HG02981 (cell line): ENCODE measurements around the gene ENKD1.

Experiments used
- ATAC-seq: cut with Tn5 transposase; IDR thresholded peaks from one replicate; pipeline ENCODE4 v1.9.1; 2021; ENCODE audit warnings: mild to moderate bottlenecking, moderate library complexity; ENCODE audit not compliant: unreplicated experiment

The ENKD1 gene

GRCh38 chr16:67651847-67652246 is 14.7 kb downstream of the ENKD1 start:
- ATAC-seq, result no peak

DNA sequence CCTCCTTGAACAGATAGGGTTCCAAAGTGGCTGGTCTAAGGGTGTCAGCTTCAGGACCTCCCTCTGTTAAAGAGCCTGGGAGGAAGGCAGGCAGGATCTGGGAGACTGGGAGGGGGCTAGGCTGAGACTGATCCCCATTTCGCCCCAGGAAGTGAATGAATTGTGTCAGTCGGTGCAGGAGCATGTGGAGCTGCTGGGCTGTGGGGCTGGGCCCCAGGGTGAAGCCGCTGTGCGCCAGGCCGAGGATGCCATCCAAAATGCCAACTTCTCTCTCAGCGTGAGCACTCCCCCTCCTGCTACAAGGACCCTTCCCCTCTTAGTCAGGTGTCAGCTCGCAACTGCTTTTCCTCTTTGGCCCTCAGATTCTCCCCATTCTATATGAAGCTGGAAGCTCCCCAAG is 15.5 kb downstream of the ENKD1 start:
- no peak for ATAC-seq

- no peak for ATAC-seq
Measured at GRCh38 chr16:67650023-67650422, 16.5 kb downstream of the ENKD1 start.

DNA sequence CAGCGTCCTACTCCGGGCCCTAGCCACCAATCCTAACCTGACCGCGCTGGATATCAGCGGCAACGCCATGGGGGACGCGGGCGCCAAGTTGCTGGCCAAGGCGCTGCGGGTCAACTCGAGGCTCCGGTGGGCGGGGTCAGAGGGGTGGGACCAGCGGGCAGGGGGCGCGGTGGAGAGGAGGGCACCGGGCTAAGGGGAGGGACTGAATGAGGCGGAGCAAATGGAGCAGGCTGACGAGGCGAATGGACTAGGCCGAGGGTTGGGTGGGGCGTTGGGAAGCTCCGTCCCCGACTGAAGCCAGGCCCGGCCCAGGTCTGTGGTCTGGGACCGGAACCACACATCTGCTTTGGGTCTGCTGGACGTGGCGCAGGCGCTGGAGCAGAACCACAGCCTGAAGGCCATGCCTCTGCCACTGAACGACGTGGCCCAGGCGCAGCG is 17.0 kb downstream of the ENKD1 start:
- no peak for ATAC-seq

DNA sequence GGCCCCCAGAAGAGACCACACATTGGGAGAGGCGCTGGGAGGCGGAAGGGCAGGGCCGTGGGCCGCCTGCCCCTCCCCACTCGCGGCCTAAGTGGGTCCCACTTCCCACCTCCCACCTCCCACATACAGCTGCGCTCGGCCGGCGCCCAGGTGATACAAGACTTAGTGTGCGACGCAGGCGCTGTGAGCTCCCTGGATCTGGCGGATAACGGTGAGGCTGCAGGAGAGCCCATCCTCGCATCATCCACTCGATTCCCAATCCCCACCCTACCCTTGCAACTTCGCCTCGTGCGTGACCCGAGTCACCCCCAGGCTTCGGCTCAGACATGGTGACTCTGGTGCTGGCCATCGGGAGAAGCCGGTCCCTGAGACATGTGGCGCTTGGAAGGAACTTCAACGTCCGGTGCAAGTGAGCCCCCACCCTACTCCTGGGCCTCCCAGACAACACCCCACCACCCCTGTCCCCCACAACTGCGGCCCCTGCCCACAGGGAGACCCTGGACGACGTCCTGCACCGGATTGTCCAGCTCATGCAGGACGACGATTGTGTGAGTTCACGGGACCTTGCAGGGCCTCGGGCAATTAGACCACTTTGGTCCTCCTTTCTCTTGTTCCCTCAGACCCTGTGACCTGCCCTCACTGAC is 17.7 kb downstream of the ENKD1 start:
- ATAC-seq, result no peak

GRCh38 chr16:67648088-67648763 is 18.3 kb downstream of the ENKD1 start:
- no peak for ATAC-seq

DNA sequence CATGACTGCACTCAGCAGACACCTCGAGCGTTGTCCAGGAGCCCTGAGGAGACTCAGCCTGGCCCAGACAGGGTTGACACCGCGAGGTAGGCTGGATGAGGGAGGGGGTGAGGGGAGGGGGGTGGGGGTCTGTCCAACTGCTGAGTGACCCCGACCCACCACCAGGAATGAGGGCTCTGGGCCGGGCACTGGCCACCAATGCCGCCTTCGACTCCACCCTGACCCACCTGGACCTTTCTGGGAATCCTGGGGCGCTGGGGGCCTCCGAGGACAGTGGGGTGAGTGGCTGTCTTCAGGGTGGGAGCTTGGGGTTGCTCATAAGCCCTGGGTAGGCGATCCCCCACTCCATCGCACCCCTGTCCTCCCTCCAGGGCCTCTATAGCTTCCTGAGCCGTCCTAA is 18.9 kb downstream of the ENKD1 start:
- ATAC-seq, result no peak

GRCh38 chr16:67647111-67647651 is 19.4 kb downstream of the ENKD1 start:
- no peak for ATAC-seq

DNA sequence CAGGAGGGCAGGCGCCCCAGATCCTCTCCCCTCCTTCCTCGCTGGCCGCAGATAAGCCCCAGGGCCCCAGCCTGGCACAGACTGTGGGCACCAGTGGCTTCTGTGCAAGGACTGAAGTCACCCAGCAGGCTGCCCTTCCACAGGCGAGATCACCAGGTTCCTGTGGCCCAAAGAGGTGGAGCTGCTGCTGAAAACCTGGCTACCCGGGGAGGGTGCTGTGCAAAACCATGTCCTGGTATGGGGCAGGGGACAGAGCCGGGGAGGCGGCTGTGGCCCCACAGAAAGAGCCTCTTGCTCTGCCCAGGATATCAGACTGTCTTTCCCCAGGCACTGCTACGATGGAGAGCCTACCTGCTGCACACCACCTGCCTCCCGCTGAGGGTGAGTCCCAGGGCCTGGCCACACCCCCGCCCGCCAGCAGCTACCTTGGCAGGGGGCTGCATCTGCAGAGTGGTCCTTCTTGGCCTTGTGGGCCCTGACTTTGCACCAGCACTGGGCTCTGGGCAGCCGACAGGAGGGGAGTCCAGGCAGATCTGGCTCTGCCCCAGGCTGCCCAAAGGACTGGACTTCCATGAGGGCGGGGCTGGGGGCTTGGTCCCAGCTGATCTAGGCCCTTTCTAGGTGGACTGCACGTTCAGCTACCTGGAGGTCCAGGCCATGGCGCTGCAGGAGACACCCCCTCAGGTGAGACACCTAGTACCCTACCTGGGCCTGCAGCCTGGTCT is 21.0 kb downstream of the ENKD1 start:
- no peak for ATAC-seq

- ATAC-seq, result no peak
Measured at GRCh38 chr16:67644038-67644437, 22.5 kb downstream of the ENKD1 start.

- no peak for ATAC-seq
Measured at GRCh38 chr16:67641779-67642708, 24.5 kb downstream of the ENKD1 start.

GRCh38 chr16:67637625-67638024 is 28.9 kb downstream of the ENKD1 start:
- no peak for ATAC-seq

- no peak for ATAC-seq
Measured at GRCh38 chr16:67636713-67637112, 29.8 kb downstream of the ENKD1 start.

GRCh38 chr16:67632415-67633172 is 34.0 kb downstream of the ENKD1 start:
- ATAC-seq, result no peak

DNA sequence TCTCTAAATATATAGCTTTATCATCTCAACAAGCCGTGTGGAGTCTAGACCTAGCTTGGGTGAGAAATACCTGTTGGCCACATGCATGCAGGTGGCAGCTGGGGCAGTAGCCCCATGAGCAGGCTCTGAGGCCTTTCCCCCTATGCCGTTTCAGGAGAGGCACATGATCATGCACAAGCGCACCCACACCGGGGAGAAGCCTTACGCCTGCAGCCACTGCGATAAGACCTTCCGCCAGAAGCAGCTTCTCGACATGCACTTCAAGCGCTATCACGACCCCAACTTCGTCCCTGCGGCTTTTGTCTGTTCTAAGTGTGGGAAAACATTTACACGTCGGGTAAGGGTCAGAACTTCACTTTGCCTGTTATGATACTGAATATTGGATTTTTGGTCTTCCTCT is 38.3 kb downstream of the ENKD1 start:
- ATAC-seq, result no peak

DNA sequence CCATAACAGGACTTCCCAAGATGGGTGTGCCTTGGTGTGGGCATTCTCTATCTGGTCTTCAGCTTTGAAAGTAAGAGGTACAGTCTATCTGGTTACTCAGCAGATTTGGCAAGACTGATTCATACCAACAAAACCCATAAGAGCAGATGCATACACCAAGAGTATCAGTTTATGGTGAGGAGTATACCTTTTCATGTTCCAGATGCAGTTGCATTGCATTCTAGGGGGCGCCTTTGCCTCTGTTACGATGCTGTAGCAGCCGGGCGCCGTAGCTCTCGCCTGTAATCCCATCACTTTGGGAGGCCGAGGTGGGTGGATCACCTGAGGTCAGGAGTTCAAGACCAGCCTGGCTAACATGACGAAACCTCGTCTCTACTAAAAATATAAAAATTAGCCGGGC is 52.7 kb downstream of the ENKD1 start:
- no peak for ATAC-seq
